OCI-LY1 (cell line): ENCODE results near the gene DIPK1C.

Source experiments
- H2AFZ ChIP-seq: fragments of 200-600 bp; sonication (generic), shearing (Covaris generic); 2 replicates; pipeline ENCODE4 v1.6.0; 2014; ENCODE audit warnings: antibody characterized with exemption, mild to moderate bottlenecking, low read length
- H3F3A ChIP-seq: fragments of 200-600 bp; sonication (generic), shearing (Covaris generic); 2 replicates; pipeline ENCODE4 v1.6.0; 2014; ENCODE audit warnings: mild to moderate bottlenecking, antibody characterized with exemption, low read length, moderate library complexity; ENCODE audit not compliant: insufficient read depth
- H3K27ac ChIP-seq: fragments of 200-600 bp; sonication (generic); 2 replicates; pipeline ENCODE4 v1.5.1; 2014; ENCODE audit warnings: low read length, mixed run types, mild to moderate bottlenecking, low read depth; ENCODE audit not compliant: poor library complexity, severe bottlenecking
- H3K27me3 ChIP-seq: fragments of 200-600 bp; sonication (generic); 2 replicates; pipeline ENCODE4 v1.6.0; 2014; ENCODE audit warnings: antibody characterized with exemption, mild to moderate bottlenecking, low read length, moderate library complexity; ENCODE audit not compliant: insufficient read depth
- H3K36me3 ChIP-seq: fragments of 200-600 bp; sonication (generic); 2 replicates; pipeline ENCODE4 v1.6.1; 2014; ENCODE audit warnings: mild to moderate bottlenecking, antibody characterized with exemption, low read length, moderate library complexity, mixed read lengths; ENCODE audit not compliant: insufficient read depth
- H3K4me1 ChIP-seq: fragments of 200-600 bp; sonication (generic); 2 replicates; pipeline ENCODE4 v1.5.1; 2014; ENCODE audit warnings: mild to moderate bottlenecking, low read length, moderate library complexity; ENCODE audit not compliant: insufficient read depth, severe bottlenecking
- H3K4me2 ChIP-seq: fragments of 200-600 bp; sonication (generic), shearing (Covaris generic); 2 replicates; pipeline ENCODE4 v1.6.1; 2014; ENCODE audit warnings: low read length
- H3K4me3 ChIP-seq: fragments of 200-600 bp; sonication (generic); 2 replicates; pipeline ENCODE4 v1.5.1; 2014; ENCODE audit warnings: low read length, low read depth, mild to moderate bottlenecking, mixed read lengths; ENCODE audit not compliant: poor library complexity, severe bottlenecking
- H3K79me2 ChIP-seq: fragments of 200-600 bp; shearing (Covaris generic); 2 replicates; pipeline ENCODE4 v1.6.1; 2016; ENCODE audit warnings: mixed run types, low read length, mixed read lengths; ENCODE audit not compliant: insufficient read depth
- H3K9ac ChIP-seq: fragments of 200-600 bp; sonication (generic), shearing (Covaris generic); 2 replicates; pipeline ENCODE4 v1.6.1; 2014; ENCODE audit warnings: mild to moderate bottlenecking, low read length, mixed read lengths
- H3K9me2 ChIP-seq: fragments of 200-600 bp; sonication (generic), shearing (Covaris generic); 2 replicates; pipeline ENCODE4 v1.6.1; 2014; ENCODE audit warnings: low read depth, mild to moderate bottlenecking, low read length, mixed read lengths
- H3K9me3 ChIP-seq: fragments of 200-600 bp; shearing (Covaris generic); 2 replicates; pipeline ENCODE4 v1.6.1; 2014; ENCODE audit warnings: low read length, mixed read lengths
- H4K20me1 ChIP-seq: fragments of 200-600 bp; sonication (generic), shearing (Covaris generic); 2 replicates; pipeline ENCODE4 v1.6.0; 2016; ENCODE audit warnings: mild to moderate bottlenecking, low read length; ENCODE audit not compliant: insufficient read depth
- EZH2 ChIP-seq: fragments of 200-600 bp; sonication (generic), shearing (Covaris generic); IDR thresholded peaks from 2 replicates; pipeline ENCODE4 v1.8.0; 2017; ENCODE audit warnings: borderline replicate concordance, mixed run types, mild to moderate bottlenecking, antibody characterized with exemption, low read length, moderate library complexity, mixed read lengths
- TF ChIP-seq, protein P1 (sequence below): fragments of 200-600 bp; sonication (generic), shearing (Covaris generic); IDR thresholded peaks from 2 replicates; pipeline ENCODE4 v1.5.1; 2017; ENCODE audit warnings: mild to moderate bottlenecking, antibody characterized with exemption, low read length, moderate library complexity, mixed read lengths

Gene DIPK1C

DNA sequence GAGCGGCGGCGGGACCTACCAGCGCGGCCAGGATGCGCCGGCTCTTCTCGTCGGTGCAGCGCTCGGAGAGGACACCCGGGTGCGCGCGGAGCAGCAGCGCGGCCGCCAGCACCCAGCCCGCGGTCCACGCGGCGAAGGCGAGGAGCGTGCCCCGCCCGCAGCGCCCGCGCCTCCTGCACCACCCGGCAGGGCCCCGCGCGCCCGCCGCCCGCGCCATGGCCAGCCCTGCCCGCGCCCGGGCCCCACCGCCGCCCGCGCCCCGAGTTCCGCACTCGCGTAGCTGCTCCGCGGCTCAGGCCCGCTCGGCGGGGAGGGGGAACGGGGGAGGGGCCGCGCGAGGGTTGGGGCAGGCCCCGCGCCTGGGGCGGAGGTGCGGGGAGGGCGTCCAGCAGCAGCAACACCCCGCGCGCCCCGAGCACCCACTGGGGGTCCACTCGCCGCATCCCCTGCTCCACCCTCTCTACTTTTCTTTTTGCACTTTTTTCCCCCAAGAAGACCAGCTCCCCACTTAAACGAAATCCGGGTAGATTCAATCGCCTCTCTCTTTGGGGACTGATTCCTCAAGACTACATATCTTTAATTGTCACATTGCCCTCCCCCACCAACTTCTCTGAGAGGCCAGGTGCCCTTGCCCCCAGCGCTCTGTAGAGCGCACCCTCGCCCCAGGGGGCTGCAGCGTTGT, at the start of gene DIPK1C:
Gene DIPK1C, minus strand, starts transcription at position 266 of the 682 bp plus-strand sequence. Its CDS starts 49 bp downstream, at position 217.
- Histone ChIP-seq H3K27ac (no peak within 1 kb of the TSS), H4K20me1 (no peaks in the 10 kb centered on the region), H2AFZ (no peak within 1 kb of the TSS), H3K27me3 (0 out of 2 replicates have a peak, but pooled peaks cover 3% of the 10 kb centered on the region), H3K9me3 (no peaks in the 10 kb centered on the region), H3K9ac (no peak within 1 kb of the TSS), H3K4me1 (no peaks in the 10 kb centered on the region), H3K4me3 (no peak within 1 kb of the TSS), H3K79me2 (no peaks in the 10 kb centered on the region), H3K4me2 (no peak within 1 kb of the TSS), H3F3A (no peaks in the 10 kb centered on the region), H3K9me2 (no peaks in the 10 kb centered on the region), H3K36me3 (no peaks in the 10 kb centered on the region)
- TF ChIP-seq, protein P1, sequence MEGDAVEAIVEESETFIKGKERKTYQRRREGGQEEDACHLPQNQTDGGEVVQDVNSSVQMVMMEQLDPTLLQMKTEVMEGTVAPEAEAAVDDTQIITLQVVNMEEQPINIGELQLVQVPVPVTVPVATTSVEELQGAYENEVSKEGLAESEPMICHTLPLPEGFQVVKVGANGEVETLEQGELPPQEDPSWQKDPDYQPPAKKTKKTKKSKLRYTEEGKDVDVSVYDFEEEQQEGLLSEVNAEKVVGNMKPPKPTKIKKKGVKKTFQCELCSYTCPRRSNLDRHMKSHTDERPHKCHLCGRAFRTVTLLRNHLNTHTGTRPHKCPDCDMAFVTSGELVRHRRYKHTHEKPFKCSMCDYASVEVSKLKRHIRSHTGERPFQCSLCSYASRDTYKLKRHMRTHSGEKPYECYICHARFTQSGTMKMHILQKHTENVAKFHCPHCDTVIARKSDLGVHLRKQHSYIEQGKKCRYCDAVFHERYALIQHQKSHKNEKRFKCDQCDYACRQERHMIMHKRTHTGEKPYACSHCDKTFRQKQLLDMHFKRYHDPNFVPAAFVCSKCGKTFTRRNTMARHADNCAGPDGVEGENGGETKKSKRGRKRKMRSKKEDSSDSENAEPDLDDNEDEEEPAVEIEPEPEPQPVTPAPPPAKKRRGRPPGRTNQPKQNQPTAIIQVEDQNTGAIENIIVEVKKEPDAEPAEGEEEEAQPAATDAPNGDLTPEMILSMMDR = no peak
- TF ChIP-seq EZH2 = no peak

DNA sequence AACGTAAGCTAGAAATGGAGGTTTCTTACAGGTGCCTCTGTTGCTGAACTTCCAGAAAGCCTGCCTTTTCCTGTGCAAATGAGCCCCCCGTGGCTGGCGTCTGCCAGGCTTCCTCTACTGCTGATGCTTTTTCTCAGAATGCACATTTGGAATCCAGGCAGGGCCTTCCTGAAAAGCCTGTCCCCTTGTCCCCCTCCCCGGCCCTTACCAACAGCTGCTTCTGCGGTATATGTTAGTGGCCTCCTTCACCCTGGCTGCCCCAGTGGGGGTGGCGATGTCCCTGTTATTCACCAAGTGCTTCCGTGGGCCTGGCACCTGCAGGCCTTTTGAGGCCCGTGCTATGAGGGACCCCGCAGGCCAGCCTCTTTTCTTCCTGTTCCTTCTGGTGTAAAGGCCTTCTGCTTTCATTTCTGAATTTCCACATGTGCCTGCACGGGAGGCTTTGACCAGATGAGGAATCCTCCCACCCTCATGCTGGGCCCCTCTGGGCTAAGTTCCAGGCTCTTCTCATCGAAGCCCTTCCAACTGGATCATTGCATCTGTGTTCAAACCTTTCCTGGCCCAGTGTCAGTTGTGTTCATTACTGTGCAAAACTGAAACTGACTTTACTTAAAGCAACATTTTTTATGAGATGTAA, 49.5 kb upstream of the DIPK1C start:
- no peak overlapping the region for H3K4me2 ChIP-seq
- no peak for TF ChIP-seq EZH2
- TF ChIP-seq, protein P1 = no peak
- H3K9ac ChIP-seq = no peak overlapping the region

DNA sequence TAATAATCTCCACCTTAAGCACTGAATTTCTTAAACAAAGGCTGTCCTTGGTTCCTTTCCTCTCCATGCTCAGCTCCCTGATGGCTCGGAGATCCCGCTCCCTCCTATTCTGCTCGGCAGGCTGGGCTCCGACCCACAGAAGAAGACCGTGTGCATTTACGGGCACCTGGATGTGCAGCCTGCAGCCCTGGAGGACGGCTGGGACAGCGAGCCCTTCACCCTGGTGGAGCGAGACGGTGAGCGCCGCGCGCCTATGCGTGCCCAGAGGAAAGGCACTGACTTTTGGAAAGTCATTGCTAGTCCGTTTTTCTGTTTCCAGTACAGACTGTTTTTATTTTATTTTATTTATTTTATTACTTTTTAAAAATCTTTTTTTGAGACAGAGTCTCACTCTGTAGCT, 48.7 kb upstream of the DIPK1C start:
- H3K79me2 ChIP-seq = no peaks in the 10 kb centered on the region
- H4K20me1 ChIP-seq = no peaks in the 10 kb centered on the region
- no peaks in the 10 kb centered on the region for H3K27me3 ChIP-seq
- H2AFZ ChIP-seq = no peak overlapping the region
- peaks cover 12% of the 10 kb centered on the region for H3K4me1 ChIP-seq
- no peak overlapping the region for H3K4me3 ChIP-seq
- H3K9ac ChIP-seq = no peak overlapping the region
- H3F3A ChIP-seq = no peaks in the 10 kb centered on the region
- TF ChIP-seq EZH2 = no peak
- TF ChIP-seq, protein P1 = no peak
- no peaks in the 10 kb centered on the region for H3K9me2 ChIP-seq
- no peak overlapping the region for H3K27ac ChIP-seq
- peaks cover 91% of the 10 kb centered on the region for H3K36me3 ChIP-seq
- H3K9me3 ChIP-seq = no peaks in the 10 kb centered on the region
- H3K4me2 ChIP-seq = no peak overlapping the region

More for the DNA sequence above, 49.5 kb upstream of the DIPK1C start:
- H3K36me3 ChIP-seq = peaks cover 92% of the 10 kb centered on the region
- H3K4me3 ChIP-seq = no peak overlapping the region
- no peaks in the 10 kb centered on the region for H3K27me3 ChIP-seq
- H3K27ac ChIP-seq = no peak overlapping the region
- no peaks in the 10 kb centered on the region for H3K9me2 ChIP-seq
- no peaks in the 10 kb centered on the region for H3F3A ChIP-seq
- H3K9me3 ChIP-seq = no peaks in the 10 kb centered on the region
- H3K79me2 ChIP-seq = no peaks in the 10 kb centered on the region
- peaks cover 4% of the 10 kb centered on the region for H3K4me1 ChIP-seq
- H2AFZ ChIP-seq = no peak overlapping the region
- H4K20me1 ChIP-seq = no peaks in the 10 kb centered on the region
